ENCODE data around the gene WFIKKN1.

Gene WFIKKN1

GRCh38 chr16:675884-676564, 45.2 kb downstream of the WFIKKN1 start:
- no peak for DNase-seq

- DNase-seq: no peak
These were observed 45.7 kb downstream of the WFIKKN1 start for GRCh38 chr16:676565-676902.

GRCh38 chr16:676913-677312, 46.1 kb downstream of the WFIKKN1 start:
- DNase-seq: no peak

- DNase-seq: no peak
These were observed 46.8 kb downstream of the WFIKKN1 start for GRCh38 chr16:677316-678190.

GRCh38 chr16:678209-678857, 47.5 kb downstream of the WFIKKN1 start:
- DNase-seq: no peak

- peak; percentile 90 for DNase-seq
These were observed 48.4 kb downstream of the WFIKKN1 start for GRCh38 chr16:678858-679813.

GRCh38 chr16:679814-680624, 49.2 kb downstream of the WFIKKN1 start, which contains the start of gene STUB1:
STUB1 (plus strand) TSS chr16:680410; CDS start chr16:680526, 116 bp downstream.
- DNase-seq: peak; percentile 94

- no peak for DNase-seq
These were observed 49.8 kb downstream of the WFIKKN1 start for GRCh38 chr16:680625-680945.

GRCh38 chr16:680967-681745, 50.4 kb downstream of the WFIKKN1 start:
- DNase-seq: peak; percentile 72

GRCh38 chr16:681746-682427, 51.1 kb downstream of the WFIKKN1 start:
- DNase-seq: no peak

GRCh38 chr16:682493-683395, 52.0 kb downstream of the WFIKKN1 start:
- no peak for DNase-seq

- DNase-seq: peak; percentile 44
These were observed 52.7 kb downstream of the WFIKKN1 start for GRCh38 chr16:683396-684070.

All from hematopoietic multipotent progenitor cell treated with erythropoietin and hydrocortisone succinate and interleukin-3 and kit ligand, for 4 days (in vitro differentiated cells).